ENCODE results near the gene COL28A1. TPM values are rescaled to one million over a fixed set of nuclear protein-coding genes. Genes with fewer than 3 reads are reported as not detected.

COL28A1 gene
- polyA plus RNA-seq, 1 experiment = 0.04 TPM

GRCh38 chr7:7424151-7424873 lies 111.4 kb downstream of the COL28A1 start:
- peak; percentile 91 for TF ChIP-seq CTCF (IDR thresholded peaks at IDR 0.05; ENCODE audit: low read depth, low read length)
- ChIA-PET CTCF (interaction anchor here (0.6 to 9.0 kb wide), 29 partner anchors 8 to 792 kb away, joined by 3 to 125 read pairs (median 4); partner anchors contain the start of gene COL28A1), POLR2A (no interaction called here)
- Histone ChIP-seq H3K4me3 (ENCODE audit: low read depth, low read length) (peak overlapping the region; percentile 66), H3K9me3 (ENCODE audit: control insufficient read depth, insufficient read depth, low read length) (no peaks in the 10 kb centered on the region), H3K27ac (ENCODE audit: low read depth, low read length) (no peak overlapping the region), H3K27me3 (ENCODE audit: control insufficient read depth, insufficient read depth, low read length) (no peaks in the 10 kb centered on the region)
- no peak for DNase-seq (ENCODE audit: low read depth, low spot score)

GRCh38 chr7:7422641-7423040 lies 113.0 kb downstream of the COL28A1 start:
- no peak overlapping the region for H3K27ac ChIP-seq (ENCODE audit: low read depth, low read length)
- H3K9me3 ChIP-seq (ENCODE audit: control insufficient read depth, insufficient read depth, low read length) = no peaks in the 10 kb centered on the region
- no peak overlapping the region for H3K4me3 ChIP-seq (ENCODE audit: low read depth, low read length)
- H3K27me3 ChIP-seq (ENCODE audit: control insufficient read depth, insufficient read depth, low read length) = no peaks in the 10 kb centered on the region
- ChIA-PET POLR2A (no interaction called here), CTCF (interaction anchor here (0.7 to 9.0 kb wide), 10 partner anchors 13 to 795 kb away, joined by 3 to 125 read pairs (median 5); partner anchors contain the start of gene COL28A1)
- no peak for DNase-seq (ENCODE audit: low read depth, low spot score)
- TF ChIP-seq CTCF (IDR thresholded peaks at IDR 0.05; ENCODE audit: low read depth, low read length) = no peak

GRCh38 chr7:7421826-7422225 lies 113.8 kb downstream of the COL28A1 start:
- CTCF ChIA-PET = interaction anchor here (1.6 to 9.0 kb wide), 3 partner anchors 120 to 795 kb away, joined by 5 to 125 read pairs (median 45); no protein-coding TSS in a partner anchor
- Histone ChIP-seq H3K27ac (ENCODE audit: low read depth, low read length) (no peak overlapping the region), H3K4me3 (ENCODE audit: low read depth, low read length) (no peak overlapping the region), H3K27me3 (ENCODE audit: control insufficient read depth, insufficient read depth, low read length) (no peaks in the 10 kb centered on the region), H3K9me3 (ENCODE audit: control insufficient read depth, insufficient read depth, low read length) (no peaks in the 10 kb centered on the region)
- POLR2A ChIA-PET = no interaction called here
- TF ChIP-seq CTCF (IDR thresholded peaks at IDR 0.05; ENCODE audit: low read depth, low read length) = no peak
- no peak for DNase-seq (ENCODE audit: low read depth, low spot score)

- no peaks in the 10 kb centered on the region for H3K9me3 ChIP-seq (ENCODE audit: control insufficient read depth, insufficient read depth, low read length)
- TF ChIP-seq CTCF (IDR thresholded peaks at IDR 0.05; ENCODE audit: low read depth, low read length) = no peak
- ChIA-PET CTCF (interaction anchor here (7.2 kb wide), 1 partner anchor 315 kb away, joined by 45 read pairs; no protein-coding TSS in a partner anchor), POLR2A (no interaction called here)
- no peak overlapping the region for H3K4me3 ChIP-seq (ENCODE audit: low read depth, low read length)
- H3K27ac ChIP-seq (ENCODE audit: low read depth, low read length) = no peak overlapping the region
- H3K27me3 ChIP-seq (ENCODE audit: control insufficient read depth, insufficient read depth, low read length) = no peaks in the 10 kb centered on the region
- DNase-seq (ENCODE audit: low read depth, low spot score) = no peak
Measured at GRCh38 chr7:7418997-7419396, 116.7 kb downstream of the COL28A1 start.

GRCh38 chr7:7417851-7418250 lies 117.8 kb downstream of the COL28A1 start:
- H3K9me3 ChIP-seq (ENCODE audit: control insufficient read depth, insufficient read depth, low read length) = no peaks in the 10 kb centered on the region
- POLR2A ChIA-PET = no interaction called here
- H3K4me3 ChIP-seq (ENCODE audit: low read depth, low read length) = no peak overlapping the region
- CTCF ChIA-PET = interaction anchor here (0.6 to 2.8 kb wide), 4 partner anchors 60 to 878 kb away, joined by 3 to 18 read pairs (median 3); no protein-coding TSS in a partner anchor
- no peak for TF ChIP-seq CTCF (IDR thresholded peaks at IDR 0.05; ENCODE audit: low read depth, low read length)
- DNase-seq (ENCODE audit: low read depth, low spot score) = no peak
- no peak overlapping the region for H3K27ac ChIP-seq (ENCODE audit: low read depth, low read length)
- H3K27me3 ChIP-seq (ENCODE audit: control insufficient read depth, insufficient read depth, low read length) = no peaks in the 10 kb centered on the region
